Loucy (cell line): ENCODE measurements around the gene CHN1.

Experiments
- H2AFZ ChIP-seq: fragments of 200-600 bp; sonication (generic); 2 replicates; pipeline ENCODE4 v1.6.0; 2016; ENCODE audit warnings: antibody characterized with exemption, mild to moderate bottlenecking, low read length, moderate library complexity
- H3F3A ChIP-seq: fragments of 200-600 bp; 2 replicates; pipeline ENCODE4 v1.6.0; 2016; ENCODE audit warnings: antibody characterized with exemption, low read depth, mild to moderate bottlenecking
- H3K27me3 ChIP-seq: fragments of 200-600 bp; sonication (generic); 2 replicates; pipeline ENCODE4 v1.6.1; 2014; ENCODE audit warnings: low read length, mild to moderate bottlenecking; ENCODE audit not compliant: insufficient read depth, poor library complexity, severe bottlenecking
- H3K36me3 ChIP-seq: fragments of 200-600 bp; sonication (generic); 2 replicates; pipeline ENCODE4 v1.6.1; 2016; ENCODE audit warnings: low read length; ENCODE audit not compliant: insufficient read depth
- H3K4me1 ChIP-seq: fragments of 200-600 bp; sonication (generic); 2 replicates; pipeline ENCODE4 v1.5.1; 2014; ENCODE audit warnings: low read length, mild to moderate bottlenecking; ENCODE audit not compliant: insufficient read depth, poor library complexity, severe bottlenecking
- H3K4me2 ChIP-seq: fragments of 200-600 bp; sonication (generic); 2 replicates; pipeline ENCODE4 v1.6.0; 2014; ENCODE audit warnings: antibody characterized with exemption, low read length, low read depth, mild to moderate bottlenecking; ENCODE audit not compliant: poor library complexity, severe bottlenecking
- H3K4me3 ChIP-seq: fragments of 200-600 bp; sonication (generic); 2 replicates; pipeline ENCODE4 v1.5.1; 2014; ENCODE audit warnings: low read length, mild to moderate bottlenecking, mixed read lengths; ENCODE audit not compliant: poor library complexity, severe bottlenecking
- H3K79me2 ChIP-seq: fragments of 200-600 bp; sonication (generic); 2 replicates; pipeline ENCODE4 v1.6.1; 2014; ENCODE audit warnings: low read length; ENCODE audit not compliant: insufficient read depth
- H3K9ac ChIP-seq: fragments of 200-600 bp; sonication (generic); 2 replicates; pipeline ENCODE4 v1.6.0; 2014; ENCODE audit warnings: mild to moderate bottlenecking, low read depth, low read length, moderate library complexity; ENCODE audit not compliant: poor library complexity, severe bottlenecking
- H3K9me2 ChIP-seq: fragments of 200-600 bp; sonication (generic); replicated peaks from 2 replicates; pipeline ENCODE4 v1.6.1; 2016; ENCODE audit warnings: low read depth, low read length, mixed read lengths
- H3K9me3 ChIP-seq: fragments of 200-600 bp; sonication (generic); 2 replicates; pipeline ENCODE4 v1.6.1; 2014; ENCODE audit warnings: mild to moderate bottlenecking, antibody characterized with exemption, low read length, low read depth; ENCODE audit not compliant: insufficient read depth
- H4K20me1 ChIP-seq: fragments of 200-600 bp; sonication (generic); 2 replicates; pipeline ENCODE4 v1.6.0; 2014; ENCODE audit warnings: antibody characterized with exemption, low read length, mild to moderate bottlenecking; ENCODE audit not compliant: insufficient read depth, poor library complexity, severe bottlenecking
- EZH2phosphoT487 ChIP-seq: fragments of 200-600 bp; IDR thresholded peaks from 2 replicates; pipeline ENCODE4 v1.6.1; 2018; ENCODE audit warnings: antibody characterized with exemption, mild to moderate bottlenecking, moderate library complexity, borderline replicate concordance
- TF ChIP-seq, protein P1 (sequence below): fragments of 200-600 bp; sonication (generic); conservative IDR thresholded peaks from 2 replicates; pipeline ENCODE4 v1.5.1; 2014; ENCODE audit warnings: mild to moderate bottlenecking, antibody characterized with exemption, low read length

CHN1 gene

DNA sequence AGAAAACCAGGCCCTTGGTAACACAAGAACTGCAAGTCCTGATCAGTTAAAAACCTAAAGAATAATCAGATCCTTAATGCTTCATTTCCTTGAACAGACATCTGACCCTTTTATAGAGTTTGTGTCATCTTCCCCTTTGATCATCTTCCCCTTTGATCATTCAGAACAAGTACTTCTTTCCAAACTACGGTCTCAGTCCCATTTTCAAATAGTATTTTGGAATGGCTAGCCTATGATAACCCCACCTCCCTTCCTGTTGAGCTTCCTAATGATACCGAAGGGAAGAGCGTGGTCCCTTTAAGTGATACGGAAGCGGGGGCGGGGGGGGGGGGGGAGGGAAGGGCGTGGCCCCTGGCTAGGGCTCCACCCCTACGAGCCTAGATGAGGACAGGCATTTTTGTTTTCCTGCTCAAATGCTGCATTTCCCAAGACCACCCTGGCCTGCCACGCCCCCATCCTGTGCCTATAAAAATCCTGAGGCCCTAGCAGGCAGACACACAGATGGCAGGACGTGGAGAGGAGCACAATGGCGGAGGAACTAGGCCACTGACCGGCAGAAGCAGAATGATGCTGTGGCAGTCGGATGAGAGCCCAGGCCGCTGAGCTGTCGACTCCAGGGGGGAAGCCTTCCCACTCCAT lies 216.8 kb downstream of the CHN1 start:
- Histone ChIP-seq H3K9me2 (no peaks in the 10 kb centered on the region), H3F3A (no peaks in the 10 kb centered on the region), H3K36me3 (no peaks in the 10 kb centered on the region), H3K4me3 (no peak overlapping the region), H3K4me1 (peaks cover 12% of the 10 kb centered on the region), H3K4me2 (peak overlapping the region; percentile 21), H3K79me2 (no peaks in the 10 kb centered on the region), H3K9ac (no peak overlapping the region), H3K9me3 (no peaks in the 10 kb centered on the region), H3K27me3 (no peaks in the 10 kb centered on the region), H4K20me1 (no peaks in the 10 kb centered on the region), H2AFZ (no peak overlapping the region)
- TF ChIP-seq EZH2phosphoT487 = no peak
- TF ChIP-seq, protein P1, sequence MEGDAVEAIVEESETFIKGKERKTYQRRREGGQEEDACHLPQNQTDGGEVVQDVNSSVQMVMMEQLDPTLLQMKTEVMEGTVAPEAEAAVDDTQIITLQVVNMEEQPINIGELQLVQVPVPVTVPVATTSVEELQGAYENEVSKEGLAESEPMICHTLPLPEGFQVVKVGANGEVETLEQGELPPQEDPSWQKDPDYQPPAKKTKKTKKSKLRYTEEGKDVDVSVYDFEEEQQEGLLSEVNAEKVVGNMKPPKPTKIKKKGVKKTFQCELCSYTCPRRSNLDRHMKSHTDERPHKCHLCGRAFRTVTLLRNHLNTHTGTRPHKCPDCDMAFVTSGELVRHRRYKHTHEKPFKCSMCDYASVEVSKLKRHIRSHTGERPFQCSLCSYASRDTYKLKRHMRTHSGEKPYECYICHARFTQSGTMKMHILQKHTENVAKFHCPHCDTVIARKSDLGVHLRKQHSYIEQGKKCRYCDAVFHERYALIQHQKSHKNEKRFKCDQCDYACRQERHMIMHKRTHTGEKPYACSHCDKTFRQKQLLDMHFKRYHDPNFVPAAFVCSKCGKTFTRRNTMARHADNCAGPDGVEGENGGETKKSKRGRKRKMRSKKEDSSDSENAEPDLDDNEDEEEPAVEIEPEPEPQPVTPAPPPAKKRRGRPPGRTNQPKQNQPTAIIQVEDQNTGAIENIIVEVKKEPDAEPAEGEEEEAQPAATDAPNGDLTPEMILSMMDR = no peak

DNA sequence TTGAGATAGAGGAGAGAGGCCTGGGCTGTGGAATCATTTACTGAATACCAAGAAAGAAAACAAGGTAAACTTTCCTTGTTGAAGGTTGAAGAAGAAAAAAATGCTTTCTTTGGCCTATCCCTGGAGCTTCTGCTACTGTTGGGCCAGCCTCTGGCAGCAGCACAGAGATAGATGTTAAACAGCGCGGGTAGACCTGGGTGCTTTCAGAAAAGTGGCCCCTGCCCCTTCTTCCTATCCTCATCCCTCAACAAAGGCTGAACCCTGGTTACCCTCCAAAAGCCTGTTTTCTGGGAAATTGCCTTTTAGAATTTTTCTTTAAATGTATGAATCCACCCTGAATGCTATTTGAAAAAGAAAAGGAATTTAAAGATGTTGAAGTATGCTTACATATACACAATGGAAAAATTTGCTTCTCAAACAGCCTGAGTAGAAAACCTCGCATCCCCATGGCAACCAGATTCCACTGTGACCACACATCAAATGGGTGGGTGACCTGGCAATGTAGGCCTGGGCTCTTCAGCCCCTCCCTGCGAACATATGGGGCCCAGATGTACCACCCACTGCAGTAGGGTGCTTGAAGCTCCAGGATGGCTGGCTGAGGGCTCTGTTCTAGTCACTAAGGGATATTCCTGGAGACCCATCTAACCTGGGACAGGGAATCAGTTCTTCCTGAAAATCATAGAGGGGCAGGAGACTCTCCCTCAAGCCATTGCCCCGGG lies 217.5 kb downstream of the CHN1 start:
- TF ChIP-seq, protein P1 = no peak
- no peak for TF ChIP-seq EZH2phosphoT487

DNA sequence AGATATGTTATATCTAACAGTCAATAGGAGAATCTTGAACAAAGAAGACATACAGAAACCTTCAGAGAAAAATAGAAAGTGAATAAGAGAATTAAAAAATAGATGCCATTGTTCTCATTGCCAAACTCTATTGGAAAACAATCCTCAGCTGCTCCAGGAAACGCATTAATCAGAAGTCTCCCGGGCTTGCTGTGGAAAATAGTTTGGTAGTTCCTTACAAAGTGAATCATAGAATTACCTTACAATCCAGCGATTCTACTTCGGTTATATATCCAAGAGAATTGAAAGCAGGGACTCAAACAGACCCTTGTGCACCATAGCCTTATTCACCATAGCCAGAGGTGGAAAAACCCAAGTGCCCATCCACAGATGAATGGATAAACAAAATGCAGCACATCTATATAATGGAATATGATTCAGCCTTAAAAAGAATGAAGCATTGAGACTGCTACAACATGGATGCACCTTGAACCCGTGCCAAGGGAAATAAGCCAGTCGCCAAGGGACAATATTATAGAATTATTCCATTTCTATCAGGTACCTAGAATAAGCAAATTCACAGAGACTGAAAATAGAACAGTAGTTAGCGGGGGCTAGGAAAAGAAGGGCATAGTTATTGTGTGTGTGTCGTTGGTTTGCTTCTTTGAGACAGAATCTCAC lies 219.0 kb downstream of the CHN1 start:
- Histone ChIP-seq H3K36me3 (no peaks in the 10 kb centered on the region), H3K9me3 (no peaks in the 10 kb centered on the region), H2AFZ (no peak overlapping the region), H3K79me2 (no peaks in the 10 kb centered on the region), H3K4me2 (no peak overlapping the region), H3K9ac (no peak overlapping the region), H3K4me1 (peaks cover 12% of the 10 kb centered on the region), H3K9me2 (no peaks in the 10 kb centered on the region), H3K4me3 (no peak overlapping the region), H3K27me3 (no peaks in the 10 kb centered on the region), H4K20me1 (no peaks in the 10 kb centered on the region), H3F3A (no peaks in the 10 kb centered on the region)
- TF ChIP-seq, protein P1 = no peak
- no peak for TF ChIP-seq EZH2phosphoT487

More for the DNA sequence above, 217.5 kb downstream of the CHN1 start:
- Histone ChIP-seq H3K4me1 (peaks cover 12% of the 10 kb centered on the region), H4K20me1 (no peaks in the 10 kb centered on the region), H3K4me3 (no peak overlapping the region), H3K9me2 (no peaks in the 10 kb centered on the region), H3K4me2 (peak overlapping the region; percentile 21), H3K9ac (no peak overlapping the region), H3F3A (no peaks in the 10 kb centered on the region), H3K79me2 (no peaks in the 10 kb centered on the region), H3K9me3 (no peaks in the 10 kb centered on the region), H3K36me3 (no peaks in the 10 kb centered on the region), H3K27me3 (no peaks in the 10 kb centered on the region), H2AFZ (peak overlapping the region; percentile 9)
